ENCODE data around the gene CAV1.

DNA sequence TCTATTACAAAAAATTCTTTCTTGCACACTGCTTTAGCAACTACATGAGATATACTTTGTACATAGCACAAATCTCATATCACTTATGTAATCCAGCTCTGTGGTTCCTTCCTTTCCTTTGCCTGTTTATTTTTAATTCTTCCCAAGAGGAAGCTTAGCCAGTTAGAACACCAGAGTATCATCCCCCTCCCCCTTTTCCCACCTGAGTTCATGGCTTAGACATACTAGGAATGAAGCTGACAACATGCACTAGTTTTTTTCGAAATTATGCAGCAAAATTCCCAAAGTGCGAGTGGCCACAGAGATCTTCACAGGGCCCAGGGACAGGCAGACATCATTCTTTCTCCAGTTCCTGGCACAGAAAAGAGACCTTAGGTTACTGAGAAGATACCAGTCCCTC, 17.8 kb downstream of the CAV1 start:
- TF ChIP-seq, protein P1, sequence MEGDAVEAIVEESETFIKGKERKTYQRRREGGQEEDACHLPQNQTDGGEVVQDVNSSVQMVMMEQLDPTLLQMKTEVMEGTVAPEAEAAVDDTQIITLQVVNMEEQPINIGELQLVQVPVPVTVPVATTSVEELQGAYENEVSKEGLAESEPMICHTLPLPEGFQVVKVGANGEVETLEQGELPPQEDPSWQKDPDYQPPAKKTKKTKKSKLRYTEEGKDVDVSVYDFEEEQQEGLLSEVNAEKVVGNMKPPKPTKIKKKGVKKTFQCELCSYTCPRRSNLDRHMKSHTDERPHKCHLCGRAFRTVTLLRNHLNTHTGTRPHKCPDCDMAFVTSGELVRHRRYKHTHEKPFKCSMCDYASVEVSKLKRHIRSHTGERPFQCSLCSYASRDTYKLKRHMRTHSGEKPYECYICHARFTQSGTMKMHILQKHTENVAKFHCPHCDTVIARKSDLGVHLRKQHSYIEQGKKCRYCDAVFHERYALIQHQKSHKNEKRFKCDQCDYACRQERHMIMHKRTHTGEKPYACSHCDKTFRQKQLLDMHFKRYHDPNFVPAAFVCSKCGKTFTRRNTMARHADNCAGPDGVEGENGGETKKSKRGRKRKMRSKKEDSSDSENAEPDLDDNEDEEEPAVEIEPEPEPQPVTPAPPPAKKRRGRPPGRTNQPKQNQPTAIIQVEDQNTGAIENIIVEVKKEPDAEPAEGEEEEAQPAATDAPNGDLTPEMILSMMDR (conservative IDR thresholded peaks at IDR 0.05 in 1 of 2, IDR thresholded peaks at IDR 0.05 in 1 of 2; ENCODE audit: extremely low read depth in 1 of 2, insufficient read depth in 1 of 2, low read depth in 1 of 2, low read length in 2 of 2) = no peak
- TF ChIP-seq EZH2 (IDR thresholded peaks at IDR 0.05; ENCODE audit: borderline replicate concordance, low read length) = no peak
